ENCODE data around the gene SPATA20.

Gene SPATA20

GRCh38 chr17:50554201-50554600, 7.2 kb downstream of the SPATA20 start:
- CTCF ChIA-PET = no interaction called here
- POLR2A ChIA-PET = no interaction called here
- TF ChIP-seq, protein P1, sequence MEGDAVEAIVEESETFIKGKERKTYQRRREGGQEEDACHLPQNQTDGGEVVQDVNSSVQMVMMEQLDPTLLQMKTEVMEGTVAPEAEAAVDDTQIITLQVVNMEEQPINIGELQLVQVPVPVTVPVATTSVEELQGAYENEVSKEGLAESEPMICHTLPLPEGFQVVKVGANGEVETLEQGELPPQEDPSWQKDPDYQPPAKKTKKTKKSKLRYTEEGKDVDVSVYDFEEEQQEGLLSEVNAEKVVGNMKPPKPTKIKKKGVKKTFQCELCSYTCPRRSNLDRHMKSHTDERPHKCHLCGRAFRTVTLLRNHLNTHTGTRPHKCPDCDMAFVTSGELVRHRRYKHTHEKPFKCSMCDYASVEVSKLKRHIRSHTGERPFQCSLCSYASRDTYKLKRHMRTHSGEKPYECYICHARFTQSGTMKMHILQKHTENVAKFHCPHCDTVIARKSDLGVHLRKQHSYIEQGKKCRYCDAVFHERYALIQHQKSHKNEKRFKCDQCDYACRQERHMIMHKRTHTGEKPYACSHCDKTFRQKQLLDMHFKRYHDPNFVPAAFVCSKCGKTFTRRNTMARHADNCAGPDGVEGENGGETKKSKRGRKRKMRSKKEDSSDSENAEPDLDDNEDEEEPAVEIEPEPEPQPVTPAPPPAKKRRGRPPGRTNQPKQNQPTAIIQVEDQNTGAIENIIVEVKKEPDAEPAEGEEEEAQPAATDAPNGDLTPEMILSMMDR (IDR thresholded peaks at IDR 0.05; ENCODE audit: control extremely low read depth, extremely low read depth, low read depth, missing control alignments) = no peak
- no peak for DNase-seq (ENCODE audit: extremely low spot score)

DNA sequence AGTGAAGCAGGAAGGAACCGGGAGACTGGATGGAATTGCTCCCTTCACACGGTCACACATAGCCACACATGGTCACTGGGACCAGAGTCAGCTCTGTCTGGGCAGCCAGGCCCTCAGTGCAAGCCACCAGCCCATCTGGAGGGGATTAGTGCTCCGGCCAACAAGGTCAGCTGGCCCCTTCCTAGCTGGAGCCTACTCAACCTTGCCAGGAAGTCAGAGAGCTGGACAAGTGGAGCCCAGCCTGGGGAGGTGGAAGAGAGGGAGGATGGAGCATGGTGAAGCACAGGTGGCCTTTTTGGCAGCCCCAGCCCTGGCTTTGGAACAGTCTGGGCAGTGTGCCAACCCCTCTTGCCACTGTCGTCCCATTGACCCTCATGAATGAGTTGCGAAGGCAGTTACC, 9.8 kb downstream of the SPATA20 start:
- ChIA-PET POLR2A (no interaction called here), CTCF (interaction anchor here (1.4 to 3.0 kb wide), 3 partner anchors 14 to 69 kb away, joined by 3 to 11 read pairs (median 7); no protein-coding TSS in a partner anchor)
- no peak for DNase-seq (ENCODE audit: extremely low spot score)
- TF ChIP-seq, protein P1 (IDR thresholded peaks at IDR 0.05; ENCODE audit: control extremely low read depth, extremely low read depth, low read depth, missing control alignments) = no peak

- DNase-seq (ENCODE audit: extremely low spot score) = no peak
- ChIA-PET POLR2A (no interaction called here), CTCF (interaction anchor here (1.4 to 3.0 kb wide), 2 partner anchors 14 to 18 kb away, joined by 3 to 11 read pairs; no protein-coding TSS in a partner anchor)
- TF ChIP-seq, protein P1 (IDR thresholded peaks at IDR 0.05; ENCODE audit: control extremely low read depth, extremely low read depth, low read depth, missing control alignments) = no peak
Measured at GRCh38 chr17:50557630-50558029, 10.7 kb downstream of the SPATA20 start.

DNA sequence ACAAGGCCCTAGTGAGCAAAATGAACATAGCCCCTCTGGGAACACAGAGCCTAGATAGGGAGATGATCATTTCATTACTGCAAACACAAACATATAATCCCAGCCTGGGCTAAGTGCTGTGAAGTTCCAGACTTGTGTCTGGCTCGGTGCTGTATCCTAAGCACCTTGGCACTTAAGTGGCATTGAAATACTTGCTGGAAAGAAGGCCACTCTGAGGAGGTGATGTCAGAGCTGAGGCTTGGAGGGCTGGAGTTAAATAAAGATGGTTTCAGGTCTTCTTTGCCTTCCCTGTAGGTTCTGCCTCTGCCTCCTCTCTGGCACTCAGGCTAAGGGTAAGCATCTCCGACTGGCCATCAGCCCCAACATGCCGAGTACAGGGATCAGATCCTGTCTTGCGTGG, 11.1 kb downstream of the SPATA20 start:
- ChIA-PET CTCF (interaction anchor here (1.4 to 3.0 kb wide), 2 partner anchors 15 to 17 kb away, joined by 3 to 11 read pairs; no protein-coding TSS in a partner anchor), POLR2A (no interaction called here)
- DNase-seq (ENCODE audit: extremely low spot score) = no peak
- TF ChIP-seq, protein P1 (IDR thresholded peaks at IDR 0.05; ENCODE audit: control extremely low read depth, extremely low read depth, low read depth, missing control alignments) = no peak

GRCh38 chr17:50558581-50558940, 11.6 kb downstream of the SPATA20 start:
- TF ChIP-seq, protein P1 (IDR thresholded peaks at IDR 0.05; ENCODE audit: control extremely low read depth, extremely low read depth, low read depth, missing control alignments) = no peak
- CTCF ChIA-PET = no interaction called here
- POLR2A ChIA-PET = no interaction called here
- DNase-seq (ENCODE audit: extremely low spot score) = no peak

GRCh38 chr17:50558941-50559614, 12.1 kb downstream of the SPATA20 start:
- TF ChIP-seq, protein P1 (IDR thresholded peaks at IDR 0.05; ENCODE audit: control extremely low read depth, extremely low read depth, low read depth, missing control alignments) = no peak
- no peak for DNase-seq (ENCODE audit: extremely low spot score)
- POLR2A ChIA-PET = interaction anchor here (0.5 kb wide), 1 partner anchor 165 kb away, joined by 4 read pairs; no protein-coding TSS in a partner anchor
- CTCF ChIA-PET = interaction anchor here (2.5 kb wide), 1 partner anchor 80 kb away, joined by 6 read pairs; no protein-coding TSS in a partner anchor

Data from GM10248 (cell line).